ENCODE measurements around the gene NHLRC2.

DNA sequence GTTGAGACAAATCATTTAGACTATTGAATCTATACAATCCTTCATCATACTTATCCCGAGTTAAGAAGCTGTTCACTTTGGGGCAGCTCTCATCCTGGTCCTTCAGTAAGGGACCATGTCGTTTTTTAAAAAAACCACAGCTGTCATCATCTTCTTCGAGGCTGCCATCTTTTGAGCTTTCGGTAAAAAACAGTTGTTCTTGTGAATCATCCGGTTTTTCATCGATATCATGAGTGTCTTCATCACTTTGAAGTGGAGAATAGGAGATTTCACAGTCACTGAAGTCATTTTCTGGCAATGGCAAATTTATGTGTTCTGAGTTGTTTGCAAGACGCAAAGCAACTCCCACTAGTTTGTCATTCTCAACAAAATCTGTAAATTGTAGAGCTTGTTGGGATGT lies 4.5 kb upstream of the NHLRC2 start:
- TF ChIP-seq, protein P1, sequence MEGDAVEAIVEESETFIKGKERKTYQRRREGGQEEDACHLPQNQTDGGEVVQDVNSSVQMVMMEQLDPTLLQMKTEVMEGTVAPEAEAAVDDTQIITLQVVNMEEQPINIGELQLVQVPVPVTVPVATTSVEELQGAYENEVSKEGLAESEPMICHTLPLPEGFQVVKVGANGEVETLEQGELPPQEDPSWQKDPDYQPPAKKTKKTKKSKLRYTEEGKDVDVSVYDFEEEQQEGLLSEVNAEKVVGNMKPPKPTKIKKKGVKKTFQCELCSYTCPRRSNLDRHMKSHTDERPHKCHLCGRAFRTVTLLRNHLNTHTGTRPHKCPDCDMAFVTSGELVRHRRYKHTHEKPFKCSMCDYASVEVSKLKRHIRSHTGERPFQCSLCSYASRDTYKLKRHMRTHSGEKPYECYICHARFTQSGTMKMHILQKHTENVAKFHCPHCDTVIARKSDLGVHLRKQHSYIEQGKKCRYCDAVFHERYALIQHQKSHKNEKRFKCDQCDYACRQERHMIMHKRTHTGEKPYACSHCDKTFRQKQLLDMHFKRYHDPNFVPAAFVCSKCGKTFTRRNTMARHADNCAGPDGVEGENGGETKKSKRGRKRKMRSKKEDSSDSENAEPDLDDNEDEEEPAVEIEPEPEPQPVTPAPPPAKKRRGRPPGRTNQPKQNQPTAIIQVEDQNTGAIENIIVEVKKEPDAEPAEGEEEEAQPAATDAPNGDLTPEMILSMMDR (IDR thresholded peaks at IDR 0.05; ENCODE audit: poor library complexity) = no peak
- TF ChIP-seq EZH2 (IDR thresholded peaks at IDR 0.05; ENCODE audit: borderline replicate concordance) = no peak

Data from hepatocyte (in vitro differentiated cells).